ENCODE results near the gene FOXK1. TPM values are rescaled to one million over a fixed set of nuclear protein-coding genes. Genes with fewer than 3 reads are reported as not detected.

The FOXK1 gene
- total and polyA plus RNA-seq, 2 of the 13 experiments (the other 11 are each of a cell fraction or from before 2014, with no cell fraction given), result 4.6 to 8.8 TPM

- no peak overlapping the region for H2AFZ ChIP-seq (ENCODE audit: low read length)
- DNase-seq (ENCODE audit: low spot score) (no peak), FAIRE-seq (no peak), ATAC-seq (no peak)
- BruUV-seq (replicated peaks), result no TSS peak
- H3K79me2 ChIP-seq (ENCODE audit: insufficient read depth, low read length), result no peaks in the 10 kb centered on the region
- POLR2A ChIA-PET, result no interaction called here
- H4K20me1 ChIP-seq (ENCODE audit: insufficient read depth, low read length), result peaks cover 4% of the 10 kb centered on the region; the same call in 1 of the 2 replicates
- intact Hi-C loops (cut with micrococcal nuclease; ENCODE audit: unreplicated experiment) (no loop called here), in situ Hi-C loops (cut with HindIII; ENCODE audit: extremely low pct_ligation_motif_present, low pct_unique_long_range_greater_than_20kb) (loop anchor here (25.0 kb wide), 1 partner anchor 146 kb away; no protein-coding TSS in a partner anchor)
- no peaks in the 10 kb centered on the region for H3K9me3 ChIP-seq (ENCODE audit: low read length)
- H3K9ac ChIP-seq (ENCODE audit: insufficient read depth, low read depth, low read length), result no peak overlapping the region
- H3K27me3 ChIP-seq (ENCODE audit: control insufficient read depth in 1 of 2, insufficient read depth in 2 of 2, low read length in 2 of 2), result no peaks in the 10 kb centered on the region
- CTCF ChIA-PET (ENCODE audit: low intra/inter-chr PET ratio, low total read pairs), result no interaction called here
- H3K4me2 ChIP-seq (ENCODE audit: low read depth, low read length), result no peak overlapping the region
- no peaks in the 10 kb centered on the region for H3K4me1 ChIP-seq (ENCODE audit: insufficient read depth, low read length)
- H3K4me3 ChIP-seq (replicated peaks in 1 of 3; ENCODE audit: insufficient read depth in 1 of 3, low read depth in 2 of 3, low read length in 3 of 3), result no peak overlapping the region
- peaks cover 25 to 89% of the 10 kb centered on the region in 2 experiments for H3K36me3 ChIP-seq (replicated peaks in 1 of 2; ENCODE audit: control insufficient read depth in 1 of 2, insufficient read depth in 2 of 2, low read length in 2 of 2)
- H3K27ac ChIP-seq (ENCODE audit: extremely low read length, insufficient read depth, low read length), result no peak overlapping the region
- TF ChIP-seq MIER3 (CRISPR knock-in tag; IDR thresholded peaks at IDR 0.05; ENCODE audit: borderline replicate concordance), result no peak
- no peak for TF ChIP-seq ZNF784 (CRISPR knock-in tag; IDR thresholded peaks at IDR 0.05; ENCODE audit: borderline replicate concordance)
- TF ChIP-seq ZNF710 (CRISPR knock-in tag; IDR thresholded peaks at IDR 0.05; ENCODE audit: borderline replicate concordance), result no peak
- no peak for TF ChIP-seq THRA (CRISPR knock-in tag; IDR thresholded peaks at IDR 0.05; ENCODE audit: borderline replicate concordance)
- TF ChIP-seq DDIT3 (CRISPR knock-in tag; IDR thresholded peaks at IDR 0.05), result no peak
- 99% methylated on average over 29 of the region's 29 CpGs for WGBS (ENCODE audit: low lambda C conversion rate)
Observed at GRCh38 chr7:4758791-4759190, 76.7 kb downstream of the FOXK1 start.

Data from HepG2 (cell line).